ENCODE results near the gene WWOX.

WWOX gene

DNA sequence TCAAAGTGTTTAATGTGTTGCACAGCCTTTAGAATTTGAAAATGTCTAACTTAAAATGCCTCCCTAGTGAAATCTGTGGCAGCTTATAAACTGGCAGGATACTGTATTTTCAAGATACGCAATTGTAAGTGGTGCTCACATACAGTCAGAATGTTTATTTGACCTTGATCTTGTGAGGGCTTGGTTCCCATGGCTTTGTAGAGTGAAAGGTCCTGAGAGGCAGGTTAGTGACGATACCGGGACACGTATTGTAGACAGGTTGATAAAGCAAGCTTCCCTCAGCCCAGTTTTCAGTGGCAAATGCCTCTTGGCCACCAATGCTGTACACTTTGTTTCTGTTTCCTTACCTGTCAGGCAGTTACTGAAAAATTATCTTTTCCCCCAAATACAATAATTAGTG lies 1074.5 kb downstream of the WWOX start:
- no peak for DNase-seq

DNA sequence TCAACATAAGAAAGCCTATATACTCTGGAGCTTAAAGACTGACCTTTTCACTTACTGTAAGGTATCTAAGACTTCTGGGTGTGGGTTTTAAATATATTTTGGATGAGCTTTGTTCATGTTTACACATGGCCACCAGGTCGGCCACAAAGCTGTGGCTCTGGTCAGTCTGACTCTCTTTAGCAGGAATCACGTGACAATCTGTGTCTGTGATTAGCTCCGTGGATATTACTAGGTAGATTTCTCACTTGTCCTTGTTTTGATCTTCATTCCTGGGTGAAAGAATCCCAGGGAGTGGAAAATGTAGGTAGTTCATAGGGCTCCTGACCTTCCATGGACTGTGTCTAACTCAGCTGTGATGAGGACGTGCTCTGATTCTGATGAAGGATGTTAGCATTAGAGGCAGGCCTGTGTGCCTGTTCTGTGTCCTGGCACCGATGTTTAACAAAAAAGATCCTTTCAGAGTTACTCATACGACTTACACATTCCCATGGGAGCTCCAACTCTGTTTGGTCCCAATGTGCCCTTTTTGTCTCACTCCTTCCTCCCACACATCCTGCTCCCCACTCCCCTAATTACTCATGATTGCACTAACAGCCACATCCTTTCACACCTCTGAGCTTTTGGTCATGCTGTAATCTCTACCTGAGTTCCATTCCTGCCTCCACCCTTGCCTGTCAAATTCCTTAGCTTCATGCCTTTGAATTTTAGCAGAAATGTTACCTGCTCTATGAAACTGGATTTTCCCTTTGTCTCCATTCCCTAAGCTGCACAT lies 1076.0 kb downstream of the WWOX start:
- DNase-seq = no peak

DNA sequence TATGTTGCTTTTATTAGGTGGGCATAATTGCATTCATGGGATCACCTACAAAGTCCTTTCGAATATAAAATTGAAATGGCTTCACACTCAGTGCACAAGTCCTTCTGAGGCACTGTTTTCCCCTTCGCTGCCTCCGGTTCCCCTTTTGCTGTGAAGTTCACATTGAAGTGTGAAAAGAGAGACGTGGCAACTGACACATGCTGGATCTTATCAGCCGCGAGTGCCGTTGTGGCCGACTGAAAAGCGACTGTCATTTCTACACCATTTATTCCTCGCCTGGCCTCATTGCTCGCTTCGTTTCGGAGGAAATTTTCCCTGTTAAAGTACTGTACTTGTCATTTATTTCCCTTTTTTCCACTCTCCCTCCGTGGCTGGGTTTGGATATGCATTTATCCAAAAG lies 1077.6 kb downstream of the WWOX start:
- no peak for DNase-seq

DNA sequence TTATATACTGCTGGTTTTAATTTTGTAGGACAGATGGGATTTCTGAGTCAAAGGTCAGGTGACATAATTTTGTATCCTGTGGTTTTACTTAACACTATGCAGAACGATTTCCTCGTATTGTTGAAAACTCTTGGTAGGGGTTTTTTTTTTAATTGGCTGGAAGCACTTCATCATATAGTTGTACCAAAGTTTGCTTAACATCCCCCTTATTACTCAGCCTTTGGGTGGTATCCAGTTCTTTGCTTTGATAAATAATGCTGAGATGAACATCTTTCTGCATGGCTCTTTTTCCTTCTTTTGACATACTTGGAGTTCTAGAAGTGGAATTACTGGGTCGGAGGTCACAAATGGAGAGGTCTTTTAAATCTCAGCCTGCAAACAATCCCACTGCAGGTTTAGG lies 1082.0 kb downstream of the WWOX start:
- DNase-seq = no peak

DNA sequence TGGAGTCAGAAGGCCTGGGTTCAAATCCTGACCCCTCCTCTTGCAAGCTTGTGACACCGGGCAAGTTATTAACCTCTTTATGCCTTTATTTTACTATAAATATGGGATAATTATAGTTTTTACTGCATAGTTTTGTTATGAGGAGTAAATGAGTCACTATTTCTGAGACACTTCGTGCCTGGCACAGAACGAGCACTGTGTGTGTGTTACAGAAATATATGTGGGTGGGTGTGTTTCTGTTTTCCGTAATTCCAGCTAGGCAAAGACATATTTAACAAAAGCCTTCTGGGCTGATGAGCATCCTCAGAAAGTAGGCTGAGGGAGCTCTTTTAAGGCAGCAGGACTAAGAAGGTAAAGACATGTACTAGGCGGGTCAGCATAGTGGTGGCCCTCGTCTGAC lies 1083.2 kb downstream of the WWOX start:
- DNase-seq = no peak

DNA sequence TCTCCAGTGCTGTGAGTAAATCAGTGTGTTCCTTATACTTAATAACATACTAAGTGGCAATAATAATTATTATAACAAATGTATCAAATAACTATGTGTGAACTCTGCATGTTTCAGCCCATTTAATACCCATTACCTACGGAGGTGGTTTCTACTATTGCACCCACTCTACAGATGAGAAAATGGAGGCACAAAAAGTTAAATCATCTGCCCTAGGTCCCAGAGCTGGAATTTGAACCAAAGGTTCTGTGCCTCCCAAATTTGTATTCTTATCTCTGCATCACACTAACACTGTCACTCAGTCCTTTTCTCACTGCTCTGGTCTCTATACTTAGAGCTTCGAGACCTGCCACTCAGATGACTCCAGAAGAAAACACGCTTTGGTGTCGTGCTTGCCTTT lies 1084.1 kb downstream of the WWOX start:
- DNase-seq = no peak

DNA sequence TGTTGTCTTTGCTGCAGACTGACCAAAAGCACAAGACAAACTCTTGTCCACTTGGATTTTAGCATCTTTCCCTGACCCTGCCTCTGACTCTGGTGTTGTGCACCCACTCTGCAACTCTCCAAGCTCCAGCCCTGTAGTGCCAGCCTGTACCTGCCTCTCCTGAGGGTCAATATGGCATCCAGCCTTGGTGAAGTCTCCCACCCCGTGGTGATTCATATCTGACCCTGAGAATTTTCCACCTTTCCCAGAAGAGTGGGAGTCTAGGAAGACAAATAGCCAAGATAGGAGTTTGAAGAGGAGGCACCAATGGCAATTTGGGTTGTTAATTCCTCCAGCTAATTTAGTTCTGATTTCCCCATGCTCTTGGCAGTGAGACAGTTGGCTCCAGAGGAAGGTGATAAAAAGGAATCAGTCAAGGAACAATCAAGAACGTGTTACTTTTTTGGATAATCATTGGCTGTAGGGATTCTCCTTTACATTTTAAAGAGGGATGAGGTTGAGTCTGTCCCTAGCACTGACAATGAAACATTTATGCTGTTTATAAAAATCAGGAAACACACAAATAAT lies 1085.1 kb downstream of the WWOX start:
- no peak for DNase-seq

DNA sequence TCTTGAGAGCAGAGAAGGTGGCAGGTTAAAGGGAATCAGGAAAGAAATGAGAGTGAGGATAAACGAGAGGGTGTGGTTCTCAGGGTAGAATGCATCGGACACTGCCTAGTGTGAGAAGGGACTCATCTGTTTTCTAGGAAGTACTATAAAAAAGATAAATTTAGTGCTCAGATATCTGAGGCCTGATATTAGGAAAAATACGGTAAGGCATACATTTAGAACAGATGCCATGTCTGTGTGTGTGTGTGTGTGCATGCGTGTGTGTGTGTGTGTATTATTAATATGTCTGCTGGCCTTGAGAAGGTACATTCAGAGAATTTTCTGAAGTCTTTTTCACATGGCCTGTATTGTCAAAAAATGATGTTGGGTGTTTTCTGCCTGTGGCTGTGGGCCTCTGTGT lies 1086.3 kb downstream of the WWOX start:
- no peak for DNase-seq

DNA sequence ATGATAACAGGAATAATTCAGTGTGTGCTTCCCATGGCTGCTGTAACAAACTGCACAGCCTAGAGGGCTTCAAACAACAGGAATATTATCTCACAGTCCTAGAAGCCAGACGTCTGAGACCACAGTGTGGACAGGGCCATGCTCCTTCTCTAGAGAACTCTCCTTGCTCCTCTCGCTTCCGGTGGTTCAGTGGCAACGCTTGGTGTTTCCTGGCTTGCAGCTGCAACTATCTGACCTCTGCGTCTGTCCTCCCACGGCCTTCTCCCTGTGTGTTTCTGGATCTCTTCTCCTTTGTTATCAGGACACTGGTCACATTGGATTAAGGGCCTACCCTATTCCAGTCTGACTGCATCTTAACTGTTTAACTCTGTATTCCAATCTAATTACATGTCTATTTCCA lies 1086.7 kb downstream of the WWOX start:
- DNase-seq = no peak

DNA sequence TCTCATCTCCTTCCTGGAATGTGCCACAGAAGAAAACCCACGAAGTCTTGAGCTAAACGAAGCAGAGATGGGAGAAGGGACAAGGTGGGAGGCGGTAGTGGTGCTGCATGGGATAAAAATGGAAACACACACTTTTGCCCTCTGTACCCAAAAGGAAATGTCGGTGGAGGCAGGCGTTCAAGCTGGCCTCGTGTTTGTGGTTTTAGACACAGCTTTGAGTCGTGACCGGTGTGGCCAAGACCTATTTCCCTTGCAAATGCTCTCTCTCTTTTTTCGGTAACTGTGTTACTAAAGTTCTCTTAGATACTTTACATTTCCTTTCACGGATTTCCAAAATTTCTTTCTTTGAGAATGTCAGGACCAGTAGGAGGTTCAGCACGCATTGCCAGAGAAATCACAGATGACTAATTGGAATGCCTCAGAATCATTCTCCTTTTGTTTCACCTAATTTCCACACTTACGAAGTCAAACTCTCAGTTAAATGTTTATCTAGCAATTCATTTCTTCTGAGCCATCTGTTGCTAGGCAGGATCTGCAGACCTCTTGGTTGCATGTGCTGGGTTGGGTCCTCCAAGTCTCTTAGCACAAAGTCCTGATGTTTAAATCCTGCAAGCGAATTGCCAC lies 1088.8 kb downstream of the WWOX start:
- no peak for DNase-seq

DNA sequence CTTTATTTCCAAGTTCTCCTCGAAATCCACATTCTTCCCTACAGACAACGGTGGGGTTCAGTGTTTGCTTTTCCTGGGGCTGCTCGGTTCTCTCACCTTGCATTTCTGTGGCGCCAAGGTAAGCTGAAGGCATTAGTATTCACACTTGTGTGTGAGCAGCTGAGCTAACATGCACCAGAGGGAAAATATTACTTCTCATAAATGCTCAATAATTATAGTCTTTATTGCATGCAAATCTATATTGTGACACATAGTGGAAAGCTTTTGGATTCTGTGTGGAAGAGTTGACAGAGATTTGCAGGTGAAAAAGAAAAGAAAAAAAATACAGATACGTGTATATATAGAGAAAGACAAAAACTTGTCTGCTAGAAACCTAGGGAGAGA lies 1089.3 kb downstream of the WWOX start:
- no peak for DNase-seq

DNA sequence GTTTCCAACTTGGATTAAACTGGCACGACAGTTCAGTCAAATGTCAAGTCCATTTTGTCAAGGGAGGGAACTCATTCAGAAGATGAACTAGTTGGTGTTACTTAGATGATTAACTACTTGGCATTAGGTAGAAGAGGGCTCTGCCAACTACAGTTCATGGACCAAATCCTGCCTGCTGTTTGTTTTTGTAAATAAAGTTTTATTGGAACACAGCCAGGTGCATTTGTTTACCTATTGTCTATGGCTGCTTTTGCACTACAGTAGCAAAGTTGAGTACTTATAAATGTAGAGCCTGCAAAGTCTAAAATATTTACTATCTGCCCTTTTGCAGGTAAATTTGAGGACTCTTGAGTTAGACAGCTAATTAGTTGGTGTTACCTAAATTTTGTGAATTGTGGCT lies 1091.1 kb downstream of the WWOX start:
- DNase-seq = no peak

DNA sequence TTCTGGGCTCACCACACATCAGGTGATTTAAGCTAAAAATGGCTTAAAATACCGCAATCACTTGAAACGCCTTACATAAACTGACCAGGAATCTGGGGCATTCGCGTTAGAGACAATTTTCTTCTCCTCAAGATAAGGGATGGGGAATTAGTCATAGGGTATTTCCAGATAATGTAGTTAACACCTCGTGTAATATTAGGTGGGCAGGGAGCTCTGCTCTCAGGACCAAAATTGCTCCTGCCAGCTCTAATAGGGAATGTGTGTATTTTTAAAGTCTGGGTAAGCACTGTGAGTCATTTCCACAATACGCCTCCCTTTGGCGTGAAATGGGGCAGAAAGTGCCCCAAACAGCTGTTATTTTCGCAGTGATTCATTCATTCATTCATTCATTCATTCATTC lies 1092.5 kb downstream of the WWOX start:
- DNase-seq = no peak

DNA sequence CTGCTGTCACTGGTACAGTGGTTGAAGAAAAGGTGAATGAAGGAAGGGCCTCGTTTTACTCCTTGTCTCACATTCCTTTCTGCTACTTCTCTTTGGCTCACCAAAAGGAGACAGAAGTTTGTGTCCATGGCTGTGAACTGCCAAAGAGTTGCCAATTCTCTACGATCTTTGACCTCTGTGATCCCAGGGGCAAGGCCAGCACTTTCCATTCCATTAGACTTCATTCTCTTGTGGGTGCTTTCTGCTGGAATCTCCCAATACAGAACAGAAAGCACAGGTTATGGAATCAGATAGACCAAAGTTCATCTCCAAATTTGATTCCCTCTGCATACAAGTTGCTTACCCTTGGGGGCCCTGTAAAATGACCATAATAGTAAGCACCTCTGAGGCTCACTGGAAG lies 1093.5 kb downstream of the WWOX start:
- DNase-seq = no peak

DNA sequence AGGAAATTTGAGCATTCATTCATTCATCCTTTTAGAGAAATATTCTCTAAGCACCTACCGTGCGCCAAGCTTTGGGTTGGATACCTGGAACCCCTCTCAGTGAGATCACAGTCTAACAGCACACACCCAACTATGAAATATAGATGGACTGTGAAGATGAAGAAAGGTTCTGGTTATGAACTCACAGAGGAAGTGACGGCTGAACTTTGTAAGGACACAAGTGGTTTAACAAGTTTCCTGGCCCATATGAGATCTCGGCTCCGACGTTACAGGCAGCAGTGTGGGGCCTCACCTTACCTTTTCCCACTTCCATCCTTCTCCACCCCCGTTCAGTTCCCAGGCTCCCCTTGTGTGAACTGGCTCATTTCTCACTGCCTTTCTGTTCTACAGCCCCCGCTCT lies 1094.8 kb downstream of the WWOX start:
- no peak for DNase-seq

DNA sequence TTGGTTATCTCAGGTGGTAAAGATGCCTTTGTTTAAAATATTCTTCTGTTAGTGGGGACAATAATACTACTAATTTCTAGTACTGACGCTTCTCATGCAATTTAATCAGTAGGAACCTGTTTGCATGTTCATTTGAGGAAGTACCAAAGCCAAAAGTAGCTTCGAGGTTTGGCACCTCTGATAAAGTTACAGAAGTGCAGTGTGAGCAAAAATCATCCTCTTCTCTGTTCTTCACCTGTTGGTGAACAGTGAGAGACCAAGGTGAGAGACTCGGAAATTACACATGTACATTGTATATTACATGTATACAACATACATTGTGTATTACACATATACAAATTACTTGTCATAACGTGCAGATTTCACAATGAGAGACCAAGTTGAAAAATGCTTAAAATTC lies 1096.5 kb downstream of the WWOX start:
- no peak for DNase-seq

DNA sequence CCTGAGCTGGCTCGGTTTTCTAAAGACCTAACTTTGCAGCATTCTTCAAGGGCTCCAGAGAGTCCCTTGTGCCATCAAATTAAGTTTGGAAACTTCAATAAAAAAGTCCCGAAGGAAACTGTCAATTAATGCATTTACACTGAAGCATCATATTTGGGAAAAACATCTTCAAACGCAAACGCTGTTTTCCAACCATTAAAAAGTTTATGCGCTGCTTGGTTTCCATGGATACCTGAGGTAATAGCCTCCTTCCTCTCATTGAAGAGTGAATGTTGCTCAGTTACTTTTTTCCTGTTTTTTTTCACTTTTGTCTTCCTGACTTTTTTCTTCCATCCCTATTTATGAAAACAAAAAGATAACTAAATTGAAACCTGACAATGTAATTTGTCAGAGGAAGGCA lies 1102.0 kb downstream of the WWOX start:
- no peak for DNase-seq

DNA sequence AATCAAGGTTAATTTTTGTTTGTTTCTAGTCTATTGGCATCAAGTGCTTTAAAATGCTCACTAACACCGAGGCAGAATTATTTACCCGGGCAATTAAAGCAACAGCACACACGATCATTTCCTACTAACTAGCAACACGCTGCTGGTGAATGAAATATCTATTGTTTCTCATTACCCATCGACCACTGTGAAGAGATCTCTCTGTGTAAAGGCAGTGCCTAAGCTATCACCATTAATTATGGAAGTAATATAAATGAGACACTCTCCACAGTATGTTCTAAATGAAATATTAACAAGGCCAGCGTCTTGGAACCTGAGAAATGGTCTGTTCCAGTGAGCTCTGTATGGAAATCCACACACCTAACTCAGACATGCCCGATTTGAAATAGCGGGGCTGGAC lies 1103.5 kb downstream of the WWOX start:
- DNase-seq = no peak

DNA sequence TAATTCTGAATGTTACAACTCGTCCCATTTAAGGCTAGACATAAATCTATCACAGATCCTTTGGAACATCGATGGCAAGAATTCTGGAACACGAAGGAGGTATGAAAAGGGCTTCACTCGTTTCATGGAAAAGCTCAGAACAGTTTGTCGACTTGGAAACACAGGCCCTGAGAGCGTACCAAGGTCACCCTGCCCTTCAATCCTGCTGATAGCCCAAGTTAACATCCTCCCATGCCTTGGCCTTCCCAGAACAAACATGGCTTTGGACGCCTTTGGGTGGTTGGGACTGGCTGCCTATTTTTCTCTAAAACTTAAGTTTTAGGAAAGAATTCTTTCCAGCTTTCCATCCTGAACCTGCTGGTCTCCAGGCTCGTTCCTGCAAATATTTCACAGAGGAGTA lies 1105.0 kb downstream of the WWOX start:
- no peak for DNase-seq

DNA sequence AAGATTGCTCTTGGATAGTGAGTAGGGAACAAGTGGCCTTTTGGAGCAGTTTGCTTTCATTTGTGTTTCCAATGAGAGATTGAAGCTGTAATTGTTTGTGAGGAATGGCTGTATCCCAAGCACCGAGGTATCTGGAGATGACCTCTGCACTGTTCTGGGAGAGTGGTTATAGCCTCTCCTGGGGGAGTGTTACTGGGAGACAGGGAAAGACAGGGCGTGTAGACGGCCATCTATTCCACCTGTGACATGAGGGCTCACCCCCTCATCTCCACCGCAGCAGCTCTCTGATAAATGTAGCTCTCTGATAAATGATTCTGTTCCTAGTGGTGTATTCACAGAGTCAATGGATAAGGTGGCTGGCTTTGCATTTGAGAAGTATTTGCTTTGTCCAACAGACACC lies 1107.4 kb downstream of the WWOX start:
- no peak for DNase-seq

DNA sequence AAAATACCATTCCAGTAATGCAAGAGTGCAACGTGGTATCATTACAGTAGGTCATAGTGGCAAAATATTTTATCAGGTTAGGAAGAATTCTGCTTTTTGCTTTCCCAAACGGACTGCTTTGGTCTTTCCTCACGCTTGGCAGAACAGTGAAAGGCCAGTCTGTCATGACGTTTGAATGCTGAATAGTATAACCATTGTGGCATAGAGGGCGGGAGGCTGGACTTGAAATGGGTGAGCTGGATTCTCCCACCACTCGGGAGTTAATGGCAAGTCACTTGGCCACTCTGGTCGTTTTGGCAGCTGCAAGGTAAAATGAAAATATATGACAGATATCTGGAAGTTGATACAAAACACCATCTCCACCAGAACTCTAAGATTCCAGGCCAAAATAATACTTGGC lies 1109.9 kb downstream of the WWOX start:
- DNase-seq = no peak

DNA sequence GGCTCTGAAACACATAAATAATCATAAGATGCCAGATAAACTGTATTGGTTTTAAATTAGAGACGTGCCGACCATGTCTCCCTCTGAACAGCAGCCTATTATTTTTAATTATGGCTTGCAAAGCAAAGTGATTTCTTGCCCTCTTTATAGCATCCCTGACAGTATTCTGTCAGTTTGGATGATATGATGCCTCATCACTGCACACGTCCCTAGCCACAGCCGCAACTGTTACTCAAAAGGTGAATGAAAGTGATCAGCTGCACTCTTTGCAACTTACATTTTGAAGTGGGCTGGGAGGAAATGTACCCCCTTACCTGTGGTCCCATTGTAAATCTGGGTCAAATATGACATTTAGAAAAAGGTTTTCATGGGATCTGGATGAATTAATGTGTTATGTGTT lies 1111.2 kb downstream of the WWOX start:
- no peak for DNase-seq

DNA sequence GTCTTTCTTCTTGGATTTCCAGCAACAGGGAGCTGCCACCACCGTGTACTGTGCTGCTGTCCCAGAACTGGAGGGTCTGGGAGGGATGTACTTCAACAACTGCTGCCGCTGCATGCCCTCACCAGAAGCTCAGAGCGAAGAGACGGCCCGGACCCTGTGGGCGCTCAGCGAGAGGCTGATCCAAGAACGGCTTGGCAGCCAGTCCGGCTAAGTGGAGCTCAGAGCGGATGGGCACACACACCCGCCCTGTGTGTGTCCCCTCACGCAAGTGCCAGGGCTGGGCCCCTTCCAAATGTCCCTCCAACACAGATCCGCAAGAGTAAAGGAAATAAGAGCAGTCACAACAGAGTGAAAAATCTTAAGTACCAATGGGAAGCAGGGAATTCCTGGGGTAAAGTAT lies 1112.1 kb downstream of the WWOX start:
- DNase-seq = no peak

DNA sequence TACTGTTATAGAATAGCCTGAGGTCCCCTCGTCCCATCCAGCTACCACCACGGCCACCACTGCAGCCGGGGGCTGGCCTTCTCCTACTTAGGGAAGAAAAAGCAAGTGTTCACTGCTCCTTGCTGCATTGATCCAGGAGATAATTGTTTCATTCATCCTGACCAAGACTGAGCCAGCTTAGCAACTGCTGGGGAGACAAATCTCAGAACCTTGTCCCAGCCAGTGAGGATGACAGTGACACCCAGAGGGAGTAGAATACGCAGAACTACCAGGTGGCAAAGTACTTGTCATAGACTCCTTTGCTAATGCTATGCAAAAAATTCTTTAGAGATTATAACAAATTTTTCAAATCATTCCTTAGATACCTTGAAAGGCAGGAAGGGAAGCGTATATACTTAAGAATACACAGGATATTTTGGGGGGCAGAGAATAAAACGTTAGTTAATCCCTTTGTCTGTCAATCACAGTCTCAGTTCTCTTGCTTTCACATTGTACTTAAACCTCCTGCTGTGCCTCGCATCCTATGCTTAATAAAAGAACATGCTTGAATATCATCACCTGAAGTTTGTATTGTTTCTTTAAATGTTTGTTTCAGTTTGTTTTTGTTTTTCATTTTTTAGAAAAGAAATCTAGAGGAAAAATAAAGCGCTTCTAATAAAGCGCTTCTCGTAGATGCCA lies 1112.8 kb downstream of the WWOX start:
- no peak for DNase-seq
